Measurements from ENCODE around the gene TUBA3E. TPM values are rescaled to one million over a fixed set of nuclear protein-coding genes. Genes with fewer than 3 reads are reported as not detected.

TUBA3E gene
- total and polyA plus RNA-seq, 9 of the 15 experiments (the other 6 are each of a cell fraction or from before 2014, with no cell fraction given) = 0.09 to 0.30 (median 0.13) TPM; not detected in 3

GRCh38 chr2:130181325-130181879, 16.8 kb downstream of the TUBA3E start, which contains the start of gene SMPD4 (continued):
- TF ChIP-seq SREBF1 (IDR thresholded peaks at IDR 0.05; ENCODE audit: borderline replicate concordance, low read depth, low read length) = no peak
- TF ChIP-seq PCBP2 (IDR thresholded peaks at IDR 0.05; ENCODE audit: low read depth, low read length, poor library complexity, severe bottlenecking) = no peak
- TF ChIP-seq PHF21A (IDR thresholded peaks at IDR 0.05; ENCODE audit: borderline replicate concordance, low read depth) = no peak
- no peak for TF ChIP-seq FOXP4 (CRISPR knock-in tag; IDR thresholded peaks at IDR 0.05; ENCODE audit: borderline replicate concordance)
- no peak for TF ChIP-seq ZNF507 (tag; conservative IDR thresholded peaks at IDR 0.05)
- TF ChIP-seq ZNF436 (CRISPR knock-in tag; IDR thresholded peaks at IDR 0.05) = no peak
- no peak for TF ChIP-seq POLR2AphosphoS2 (IDR thresholded peaks at IDR 0.05; ENCODE audit: low read length)
- TF ChIP-seq PYGO2 (tag; IDR thresholded peaks at IDR 0.05) = no peak
- TF ChIP-seq ZNF311 (CRISPR knock-in tag; IDR thresholded peaks at IDR 0.05) = no peak
- peak; percentile 58 for TF ChIP-seq GABPA (tag; conservative IDR thresholded peaks at IDR 0.05; ENCODE audit: low read depth)
- TF ChIP-seq HNRNPLL (IDR thresholded peaks at IDR 0.05; ENCODE audit: low read depth, low read length, poor library complexity, severe bottlenecking) = no peak
- no peak for TF ChIP-seq HNRNPK (IDR thresholded peaks at IDR 0.05; ENCODE audit: low read depth, low read length, poor library complexity, severe bottlenecking)
- peak; percentile 84 for TF ChIP-seq TAF1 (IDR thresholded peaks at IDR 0.05; ENCODE audit: control insufficient read depth, extremely low read depth, insufficient read depth, low read length, severe bottlenecking)
- TF ChIP-seq TAF7 (tag; IDR thresholded peaks at IDR 0.05) = no peak
- no peak for TF ChIP-seq ZFP36 (IDR thresholded peaks at IDR 0.05; ENCODE audit: low read depth, low read length, partially characterized antibody)
- TF ChIP-seq PHB2 (IDR thresholded peaks at IDR 0.05; ENCODE audit: low read depth) = no peak
- no peak for TF ChIP-seq ARID3A (IDR thresholded peaks at IDR 0.05; ENCODE audit: borderline replicate concordance, low read depth, low read length)

Data from K562 (cell line).